ENCODE data around the gene VPS18. TPM values are rescaled to one million over a fixed set of nuclear protein-coding genes. Genes with fewer than 3 reads are reported as not detected.

The VPS18 gene
- total and polyA plus RNA-seq, 9 donors, result 9.0 to 12.4 (median 10.8) TPM

GRCh38 chr15:40944510-40945296 is 50.5 kb downstream of the VPS18 start:
- Histone ChIP-seq H3K27ac (ENCODE audit: low read length) (no peak overlapping the region), H3K9me3 (replicated peaks; ENCODE audit: control insufficient read depth, low read depth, low read length) (no peaks in the 10 kb centered on the region), H3K4me1 (ENCODE audit: control insufficient read depth, insufficient read depth, low read length) (peaks cover 28% of the 10 kb centered on the region), H3K27me3 (ENCODE audit: control insufficient read depth, insufficient read depth, low read length) (no peaks in the 10 kb centered on the region), H3K36me3 (ENCODE audit: control insufficient read depth, insufficient read depth, low read length) (no peaks in the 10 kb centered on the region), H3K4me3 (ENCODE audit: low read length) (no peak overlapping the region)
- DNase-seq, result no peak
- WGBS (ENCODE audit: insufficient coverage), result 78% methylated on average over 6 of the region's 11 CpGs

DNA sequence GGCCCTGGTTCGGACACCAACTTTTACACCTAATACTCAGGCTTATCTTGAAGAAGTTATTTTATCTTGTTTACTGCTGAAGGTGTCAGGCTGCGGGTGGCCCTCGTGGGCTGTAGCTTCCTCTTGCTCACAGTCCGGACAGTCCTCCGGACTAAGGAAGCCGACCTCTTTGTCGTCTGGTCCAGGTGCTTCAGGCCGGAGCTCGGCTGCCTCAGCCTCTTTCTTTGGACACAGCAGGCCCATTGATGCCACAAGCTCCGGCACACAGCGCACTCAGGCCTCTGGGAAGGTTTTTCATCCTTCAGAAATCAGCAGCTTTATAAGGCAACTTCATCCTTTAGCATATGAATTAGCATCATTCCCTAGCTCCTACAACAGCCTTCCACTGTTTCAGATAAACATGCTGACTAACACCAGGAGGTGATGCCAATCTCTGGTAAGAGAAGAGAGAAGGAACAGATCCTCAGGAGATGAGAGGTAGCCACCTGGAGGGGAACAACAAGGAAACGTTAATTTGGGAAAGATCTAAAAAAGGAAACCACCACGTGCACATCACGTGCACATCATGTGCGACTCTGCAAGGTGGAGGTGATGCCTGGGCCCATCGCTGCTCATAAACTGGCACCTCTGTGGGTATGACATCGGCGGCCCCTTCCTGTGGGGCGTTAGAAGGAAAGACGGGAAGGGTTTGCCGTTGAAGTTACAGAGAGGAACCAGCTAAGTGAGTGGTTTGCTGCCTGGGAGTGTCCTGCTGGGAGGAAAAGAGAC is 54.6 kb downstream of the VPS18 start:
- WGBS (ENCODE audit: insufficient coverage), result 53% methylated on average over 19 of the region's 21 CpGs
- Histone ChIP-seq H3K9me3 (replicated peaks; ENCODE audit: control insufficient read depth, low read depth, low read length) (no peaks in the 10 kb centered on the region), H3K36me3 (ENCODE audit: control insufficient read depth, insufficient read depth, low read length) (no peaks in the 10 kb centered on the region), H3K27me3 (ENCODE audit: control insufficient read depth, insufficient read depth, low read length) (peaks cover 19% of the 10 kb centered on the region), H3K27ac (ENCODE audit: low read length) (no peak overlapping the region), H3K4me1 (ENCODE audit: control insufficient read depth, insufficient read depth, low read length) (peaks cover 12% of the 10 kb centered on the region), H3K4me3 (ENCODE audit: low read length) (no peak overlapping the region)
- DNase-seq, result no peak

GRCh38 chr15:40949756-40950207 is 55.5 kb downstream of the VPS18 start:
- H3K4me3 ChIP-seq (ENCODE audit: low read length), result no peak overlapping the region
- peaks cover 14% of the 10 kb centered on the region for H3K4me1 ChIP-seq (ENCODE audit: control insufficient read depth, insufficient read depth, low read length)
- H3K9me3 ChIP-seq (replicated peaks; ENCODE audit: control insufficient read depth, low read depth, low read length), result no peaks in the 10 kb centered on the region
- no peak for DNase-seq
- WGBS (ENCODE audit: insufficient coverage), result 67% methylated on average over 3 of the region's 7 CpGs
- no peaks in the 10 kb centered on the region for H3K36me3 ChIP-seq (ENCODE audit: control insufficient read depth, insufficient read depth, low read length)
- H3K27ac ChIP-seq (ENCODE audit: low read length), result no peak overlapping the region
- peaks cover 21% of the 10 kb centered on the region for H3K27me3 ChIP-seq (ENCODE audit: control insufficient read depth, insufficient read depth, low read length)

- Histone ChIP-seq H3K4me3 (ENCODE audit: low read length) (no peak overlapping the region), H3K27ac (ENCODE audit: low read length) (no peak overlapping the region), H3K9me3 (replicated peaks; ENCODE audit: control insufficient read depth, low read depth, low read length) (no peaks in the 10 kb centered on the region), H3K27me3 (ENCODE audit: control insufficient read depth, insufficient read depth, low read length) (peaks cover 21% of the 10 kb centered on the region), H3K36me3 (ENCODE audit: control insufficient read depth, insufficient read depth, low read length) (no peaks in the 10 kb centered on the region), H3K4me1 (ENCODE audit: control insufficient read depth, insufficient read depth, low read length) (peaks cover 34% of the 10 kb centered on the region)
- WGBS (ENCODE audit: insufficient coverage), result no CpG with 5 or more reads among the region's 4 CpGs
- DNase-seq, result no peak
Observed at GRCh38 chr15:40951764-40952163, 57.5 kb downstream of the VPS18 start.

GRCh38 chr15:40952301-40952900 is 58.2 kb downstream of the VPS18 start:
- H3K4me1 ChIP-seq (ENCODE audit: control insufficient read depth, insufficient read depth, low read length), result peaks cover 40% of the 10 kb centered on the region
- no peaks in the 10 kb centered on the region for H3K36me3 ChIP-seq (ENCODE audit: control insufficient read depth, insufficient read depth, low read length)
- peaks cover 21% of the 10 kb centered on the region for H3K27me3 ChIP-seq (ENCODE audit: control insufficient read depth, insufficient read depth, low read length)
- H3K4me3 ChIP-seq (ENCODE audit: low read length), result peak overlapping the region; percentile 64
- H3K9me3 ChIP-seq (replicated peaks; ENCODE audit: control insufficient read depth, low read depth, low read length), result no peaks in the 10 kb centered on the region
- no peak for DNase-seq
- no peak overlapping the region for H3K27ac ChIP-seq (ENCODE audit: low read length)
- WGBS (ENCODE audit: insufficient coverage), result 35% methylated on average over 23 of the region's 23 CpGs

DNA sequence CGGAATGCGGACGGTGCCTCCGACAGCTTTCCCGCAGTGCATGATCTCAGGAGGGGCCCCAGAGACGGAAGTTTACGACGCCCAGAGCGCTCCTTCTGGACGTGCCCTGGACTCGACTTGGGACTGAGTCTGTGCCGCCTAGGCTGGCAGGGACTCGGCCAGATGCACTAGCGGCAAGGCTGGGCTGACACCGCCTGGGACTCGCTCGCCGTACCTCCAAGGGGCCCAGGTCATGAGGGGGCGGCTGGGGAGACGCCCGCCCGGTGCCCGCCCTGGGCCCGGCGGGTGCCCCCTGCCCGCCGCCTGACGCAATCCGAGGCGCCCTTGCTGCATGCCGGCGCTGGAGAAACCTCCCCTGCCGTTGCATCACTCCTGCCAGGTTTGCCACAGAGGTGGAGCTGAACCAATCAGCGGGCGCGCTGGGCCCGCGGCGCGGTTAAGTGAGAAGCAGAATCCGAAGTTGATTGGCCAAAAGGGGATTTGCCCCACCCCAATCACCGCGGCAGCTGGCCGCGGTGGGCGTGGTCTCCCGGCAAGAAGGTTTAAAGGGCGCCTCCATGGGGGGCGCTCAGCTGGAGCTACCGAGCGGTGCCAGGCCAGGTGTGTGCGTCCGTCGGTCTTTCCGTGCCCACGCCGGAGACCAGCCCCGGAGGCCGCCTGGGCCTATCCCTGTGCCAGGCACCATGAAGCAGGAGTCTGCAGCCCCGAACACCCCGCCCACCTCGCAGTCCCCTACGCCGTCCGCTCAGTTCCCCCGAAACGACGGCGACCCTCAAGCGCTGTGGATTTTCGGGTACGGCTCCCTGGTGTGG is 58.9 kb downstream of the VPS18 start, which contains the start of gene CHAC1:
CHAC1 (plus strand) TSS at position 571 of the 812 bp plus-strand sequence; CDS start at position 684, 113 bp downstream.
- WGBS (ENCODE audit: insufficient coverage), result under 1% methylated on average over 72 of the region's 72 CpGs

More for the DNA sequence above, 58.9 kb downstream of the VPS18 start, which contains the start of gene CHAC1:
- Histone ChIP-seq H3K4me3 (ENCODE audit: low read length) (peak within 1 kb of the TSS; percentile 64), H3K27ac (ENCODE audit: low read length) (no peak within 1 kb of the TSS), H3K4me1 (ENCODE audit: control insufficient read depth, insufficient read depth, low read length) (peaks cover 47% of the 10 kb centered on the region), H3K36me3 (ENCODE audit: control insufficient read depth, insufficient read depth, low read length) (no peaks in the 10 kb centered on the region), H3K9me3 (replicated peaks; ENCODE audit: control insufficient read depth, low read depth, low read length) (no peaks in the 10 kb centered on the region), H3K27me3 (ENCODE audit: control insufficient read depth, insufficient read depth, low read length) (peaks cover 21% of the 10 kb centered on the region)
- DNase-seq, result peak; percentile 94

Other genes starting within 250 kb of the VPS18 start
- 3.6 TPM for gene RAD51, start 199.3 kb upstream of the VPS18 start, total RNA-seq
- gene RAD51, start 199.3 kb upstream of the VPS18 start, polyA plus RNA-seq (ENCODE audit: insufficient read depth in 1 of 8, insufficient read length in 8 of 8, low replicate concordance in 1 of 8), result 10 to 100 TPM in 5 of 8 donors, 1 to 10 TPM in 3; 6.9 to 13.3 (median 10.6) TPM
- gene RMDN3, start 139.2 kb upstream of the VPS18 start, total RNA-seq, result 12.7 TPM
- gene RMDN3, start 139.2 kb upstream of the VPS18 start, polyA plus RNA-seq (ENCODE audit: insufficient read depth in 1 of 8, insufficient read length in 8 of 8, low replicate concordance in 1 of 8), result 10 to 100 TPM; 21.1 to 31.2 (median 23.9) TPM
- 6.1 TPM for gene GCHFR, start 130.4 kb upstream of the VPS18 start, total RNA-seq
- 10 to 100 TPM in 1 of 8 donors, 1 to 10 TPM in 7; 3.8 to 14.1 (median 5.6) TPM for gene GCHFR, start 130.4 kb upstream of the VPS18 start, polyA plus RNA-seq (ENCODE audit: insufficient read depth in 1 of 8, insufficient read length in 8 of 8, low replicate concordance in 1 of 8)
- 0.13 TPM for gene C15orf62, start 124.5 kb upstream of the VPS18 start, total RNA-seq
- 1 to 10 TPM in 5 of 8 donors, under 1 TPM in 3; 0.64 to 2.2 (median 1.4) TPM for gene C15orf62, start 124.5 kb upstream of the VPS18 start, polyA plus RNA-seq (ENCODE audit: insufficient read depth in 1 of 8, insufficient read length in 8 of 8, low replicate concordance in 1 of 8)
- gene ZFYVE19, start 87.4 kb upstream of the VPS18 start, total RNA-seq, result 15.1 TPM
- 10 to 100 TPM; 16.1 to 24.9 (median 18.9) TPM for gene ZFYVE19, start 87.4 kb upstream of the VPS18 start, polyA plus RNA-seq (ENCODE audit: insufficient read depth in 1 of 8, insufficient read length in 8 of 8, low replicate concordance in 1 of 8)
- gene DNAJC17, start 87.0 kb upstream of the VPS18 start, total RNA-seq, result 37.9 TPM
- 10 to 100 TPM; 23.9 to 32.3 (median 30.4) TPM for gene DNAJC17, start 87.0 kb upstream of the VPS18 start, polyA plus RNA-seq (ENCODE audit: insufficient read depth in 1 of 8, insufficient read length in 8 of 8, low replicate concordance in 1 of 8)
- not detected for gene PPP1R14D, start 65.7 kb upstream of the VPS18 start, total RNA-seq
- gene PPP1R14D, start 65.7 kb upstream of the VPS18 start, polyA plus RNA-seq (ENCODE audit: insufficient read depth in 1 of 8, insufficient read length in 8 of 8, low replicate concordance in 1 of 8), result under 1 TPM in 2 of 8 donors, not detected in 6; 0.22 to 0.23 TPM
- gene SPINT1, start 50.4 kb upstream of the VPS18 start, total RNA-seq, result 0.40 TPM
- 10 to 100 TPM in 1 of 8 donors, 1 to 10 TPM in 4, under 1 TPM in 3; 0.38 to 11.0 (median 1.2) TPM for gene SPINT1, start 50.4 kb upstream of the VPS18 start, polyA plus RNA-seq (ENCODE audit: insufficient read depth in 1 of 8, insufficient read length in 8 of 8, low replicate concordance in 1 of 8)
- gene RHOV, start 20.2 kb upstream of the VPS18 start, total RNA-seq, result 0.13 TPM
- gene RHOV, start 20.2 kb upstream of the VPS18 start, polyA plus RNA-seq (ENCODE audit: insufficient read depth in 1 of 8, insufficient read length in 8 of 8, low replicate concordance in 1 of 8), result 1 to 10 TPM in 1 of 8 donors, under 1 TPM in 7; 0.06 to 3.0 (median 0.41) TPM
- 9.7 TPM for gene DLL4, start 34.9 kb downstream of the VPS18 start, total RNA-seq
- 10 to 100 TPM in 7 of 8 donors, 1 to 10 TPM in 1; 8.7 to 17.9 (median 11.9) TPM for gene DLL4, start 34.9 kb downstream of the VPS18 start, polyA plus RNA-seq (ENCODE audit: insufficient read depth in 1 of 8, insufficient read length in 8 of 8, low replicate concordance in 1 of 8)
- 2.0 TPM for gene CHAC1, start 59.0 kb downstream of the VPS18 start, total RNA-seq
- 1 to 10 TPM in 7 of 8 donors, under 1 TPM in 1; 0.80 to 6.9 (median 2.7) TPM for gene CHAC1, start 59.0 kb downstream of the VPS18 start, polyA plus RNA-seq (ENCODE audit: insufficient read depth in 1 of 8, insufficient read length in 8 of 8, low replicate concordance in 1 of 8)
- gene INO80, start 221.8 kb downstream of the VPS18 start, total RNA-seq, result 15.9 TPM
- gene INO80, start 221.8 kb downstream of the VPS18 start, polyA plus RNA-seq (ENCODE audit: insufficient read depth in 1 of 8, insufficient read length in 8 of 8, low replicate concordance in 1 of 8), result 10 to 100 TPM; 13.0 to 18.1 (median 16.7) TPM

Data from muscle of leg (tissue), 11 donors.